GM21717 (cell line): ENCODE data around the gene GNPNAT1.
"Not testable (repeated sequence)": the region's sequence is repeated elsewhere in the genome, so short reads cannot be mapped to it uniquely, and the experiment has no call there.

Source experiments
- ATAC-seq: cut with Tn5 transposase; IDR thresholded peaks from one replicate; pipeline ENCODE4 v1.9.1; 2021; ENCODE audit warnings: mild to moderate bottlenecking, moderate library complexity; ENCODE audit not compliant: unreplicated experiment

Gene GNPNAT1

GRCh38 chr14:52790011-52790755 is 1.2 kb downstream of the GNPNAT1 start:
- no peak for ATAC-seq

- ATAC-seq, result no peak
These were observed 2.3 kb downstream of the GNPNAT1 start for GRCh38 chr14:52789118-52789517.

- no peak for ATAC-seq
These were observed 4.5 kb downstream of the GNPNAT1 start for GRCh38 chr14:52786887-52787286.

GRCh38 chr14:52783206-52783605 is 8.2 kb downstream of the GNPNAT1 start:
- ATAC-seq, result no peak

GRCh38 chr14:52781629-52782028 is 9.8 kb downstream of the GNPNAT1 start:
- no peak for ATAC-seq

DNA sequence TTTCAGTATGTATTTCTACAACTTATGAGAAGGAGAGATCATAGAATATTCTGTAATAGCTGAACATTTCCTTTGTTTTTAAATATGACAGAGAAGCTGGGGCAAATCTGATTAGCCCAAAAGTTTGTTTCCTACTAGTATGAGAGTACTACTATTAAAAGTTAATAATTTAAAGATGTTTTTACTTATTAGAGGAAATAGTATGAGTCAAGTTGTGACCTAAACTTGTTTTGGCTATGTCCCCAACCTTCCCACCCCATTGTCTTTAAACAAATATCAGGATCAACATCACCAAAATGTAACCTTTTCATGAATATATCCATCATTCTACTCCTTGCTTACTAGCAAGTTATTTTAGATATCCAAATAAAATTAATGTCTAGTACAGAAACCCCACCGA is 10.5 kb downstream of the GNPNAT1 start:
- ATAC-seq, result no peak

GRCh38 chr14:52778702-52779101 is 12.7 kb downstream of the GNPNAT1 start:
- ATAC-seq, result no peak

GRCh38 chr14:52776816-52777215 is 14.6 kb downstream of the GNPNAT1 start:
- ATAC-seq, result no peak

- ATAC-seq, result no peak
These were observed 21.5 kb downstream of the GNPNAT1 start for GRCh38 chr14:52769887-52770286.

DNA sequence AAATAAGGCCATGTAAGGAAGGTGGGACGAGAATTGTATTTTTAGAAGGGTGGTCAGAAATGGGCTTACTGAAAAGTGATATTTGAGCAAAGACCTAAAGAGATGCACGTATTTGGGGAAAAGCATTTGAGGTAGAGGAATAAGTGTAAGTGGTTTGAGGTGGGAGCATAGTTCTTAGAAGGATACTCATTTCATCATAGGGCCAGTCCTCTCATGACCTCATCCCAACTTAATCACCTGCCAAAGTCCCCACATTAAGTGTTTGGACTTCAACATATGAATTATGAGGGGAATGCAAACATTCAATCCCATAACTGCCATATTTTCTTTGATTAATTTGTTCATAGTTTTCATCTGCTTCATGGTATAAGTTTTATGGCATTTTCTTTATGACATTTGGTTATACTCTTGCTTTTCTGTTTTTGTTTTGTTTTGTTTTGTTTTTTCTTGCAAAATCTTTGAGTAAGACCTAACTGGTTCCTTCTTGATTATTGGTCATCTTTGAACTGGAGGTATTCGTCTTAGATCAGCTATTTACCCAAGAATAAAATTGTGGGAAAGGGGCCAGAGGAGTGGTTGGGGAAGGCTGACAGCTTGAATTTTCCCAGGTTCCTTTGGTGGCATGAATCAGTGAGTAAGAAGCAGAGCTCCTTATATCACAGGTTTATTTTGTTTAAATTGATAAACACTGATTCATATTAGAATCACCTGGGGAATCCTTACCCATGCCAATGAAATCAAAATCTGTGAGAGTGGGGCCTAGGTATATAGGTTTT is 24.2 kb downstream of the GNPNAT1 start:
- ATAC-seq, result no peak

DNA sequence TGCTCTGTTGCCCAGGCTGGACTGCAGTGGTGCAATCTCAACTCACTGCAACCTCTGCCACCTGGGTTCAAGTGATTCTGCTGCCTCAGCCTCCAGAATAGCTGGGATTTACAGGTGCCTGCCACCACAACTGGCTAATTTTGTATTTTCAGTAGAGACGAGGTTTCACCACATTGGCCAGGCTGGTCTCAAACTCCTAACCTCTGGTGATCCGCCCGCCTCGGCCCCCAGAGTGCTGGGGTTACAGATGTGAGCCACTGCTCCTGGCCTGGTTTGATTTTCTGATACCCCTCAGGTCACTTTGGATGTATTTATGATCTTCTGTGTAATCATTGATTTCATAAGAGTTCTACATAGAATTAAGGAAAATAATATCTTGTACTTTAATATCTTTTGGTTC is 28.5 kb downstream of the GNPNAT1 start:
- ATAC-seq, result not testable (repeated sequence)

GRCh38 chr14:52759145-52759544 is 32.3 kb downstream of the GNPNAT1 start:
- ATAC-seq, result no peak

DNA sequence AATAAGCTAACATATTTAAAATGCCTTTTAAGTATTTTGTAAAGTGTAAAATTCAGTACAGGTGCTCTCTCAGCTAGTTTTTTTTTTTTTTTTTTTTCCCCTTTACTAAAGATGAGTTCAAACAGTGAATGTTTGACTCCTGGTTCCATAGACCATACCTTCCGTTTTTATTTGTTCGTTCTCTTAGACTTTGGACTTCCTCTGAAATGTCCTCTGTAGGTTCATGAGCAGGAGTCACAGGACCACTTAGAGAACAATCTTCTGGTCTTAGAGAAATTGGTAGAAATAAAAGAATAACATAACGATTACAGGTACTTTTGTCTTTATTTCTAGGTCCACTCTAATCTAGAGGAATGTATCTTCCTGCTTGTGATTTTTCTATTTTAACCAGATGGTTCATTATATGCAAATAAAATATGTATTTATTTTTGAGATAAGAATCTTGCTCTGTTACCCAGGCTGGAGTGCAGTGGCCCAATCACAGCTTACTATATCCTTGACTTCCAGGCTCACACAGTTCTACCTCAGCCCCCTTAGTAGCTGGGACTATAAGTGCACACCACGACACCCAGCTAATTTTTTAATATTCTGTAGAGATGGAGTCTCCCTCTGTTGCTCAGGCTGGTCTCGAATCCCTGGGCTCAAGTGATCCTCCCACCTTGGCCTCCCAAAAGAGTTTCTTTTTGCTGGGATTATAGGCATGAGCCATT is 35.6 kb downstream of the GNPNAT1 start:
- no peak for ATAC-seq

DNA sequence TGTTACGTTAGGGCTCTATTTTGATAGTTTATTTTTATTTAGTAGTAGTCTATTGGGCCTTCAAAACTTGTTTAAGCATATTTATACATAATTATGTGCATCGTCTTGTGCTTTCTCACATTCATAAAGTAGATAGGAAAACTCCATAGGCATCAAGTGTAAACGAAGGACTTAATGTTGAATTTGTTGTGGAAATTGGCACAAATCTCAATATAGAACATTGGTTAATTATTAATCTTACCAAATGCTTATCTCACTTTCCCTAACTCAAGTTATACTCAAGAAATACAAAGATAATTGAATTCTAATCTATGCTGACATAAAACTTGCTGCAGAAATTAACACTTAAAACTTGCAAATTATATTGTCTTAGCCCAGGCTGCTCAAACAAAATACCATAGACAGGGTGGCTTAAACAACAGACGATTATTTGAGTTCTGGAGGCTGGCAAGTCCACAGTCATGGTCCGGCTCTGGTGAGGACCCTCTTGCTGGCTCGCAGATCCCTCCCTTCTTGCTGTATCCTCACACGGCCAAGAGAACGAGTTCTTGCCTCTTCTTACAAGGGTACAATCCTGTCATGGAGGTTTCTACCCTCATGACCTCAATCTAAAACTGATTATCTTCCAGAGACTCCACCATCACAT is 42.6 kb downstream of the GNPNAT1 start:
- no peak for ATAC-seq

DNA sequence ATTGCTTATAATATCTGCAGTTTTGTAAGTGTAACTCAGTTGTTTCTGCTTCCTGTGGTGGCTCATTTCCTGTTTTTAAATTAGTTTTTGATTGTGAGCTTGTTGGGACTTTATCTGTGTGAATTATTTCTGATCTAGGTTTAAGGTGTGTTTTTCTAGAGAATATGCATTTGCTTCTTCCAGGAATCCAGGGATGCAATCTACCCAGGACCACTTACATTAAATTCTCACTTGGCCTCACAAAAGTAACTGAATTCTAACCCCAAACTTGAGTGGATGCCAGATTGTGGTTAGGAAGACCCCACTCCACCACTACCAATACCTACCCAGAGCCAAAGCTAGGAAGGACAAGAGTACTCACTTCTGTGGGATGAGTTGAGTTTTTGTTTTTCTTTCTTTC is 49.5 kb downstream of the GNPNAT1 start:
- no peak for ATAC-seq

- ATAC-seq, result no peak
These were observed 50.7 kb downstream of the GNPNAT1 start for GRCh38 chr14:52740751-52741150.

DNA sequence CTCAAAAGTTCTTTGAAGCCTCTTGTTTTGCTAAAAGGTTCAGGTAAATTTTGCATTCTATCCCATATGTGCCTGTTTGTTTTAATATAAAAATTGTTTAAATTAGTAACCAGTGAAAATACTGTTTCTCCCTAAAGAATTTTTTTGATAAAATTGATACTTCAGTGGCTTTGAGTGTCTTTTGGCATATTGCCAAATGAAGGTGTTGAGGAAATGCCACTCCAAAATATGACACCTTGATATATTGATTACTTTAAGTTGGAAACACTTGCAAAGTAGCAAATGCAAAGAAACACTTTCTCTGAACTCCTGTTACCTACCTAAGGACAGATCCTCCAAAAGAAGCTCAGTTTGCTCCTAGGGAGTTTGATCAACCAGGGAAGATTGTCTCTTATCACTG is 53.0 kb downstream of the GNPNAT1 start:
- no peak for ATAC-seq

- no peak for ATAC-seq
These were observed 55.4 kb downstream of the GNPNAT1 start for GRCh38 chr14:52735921-52736489.

GRCh38 chr14:52733824-52734223 is 57.6 kb downstream of the GNPNAT1 start:
- ATAC-seq, result no peak

DNA sequence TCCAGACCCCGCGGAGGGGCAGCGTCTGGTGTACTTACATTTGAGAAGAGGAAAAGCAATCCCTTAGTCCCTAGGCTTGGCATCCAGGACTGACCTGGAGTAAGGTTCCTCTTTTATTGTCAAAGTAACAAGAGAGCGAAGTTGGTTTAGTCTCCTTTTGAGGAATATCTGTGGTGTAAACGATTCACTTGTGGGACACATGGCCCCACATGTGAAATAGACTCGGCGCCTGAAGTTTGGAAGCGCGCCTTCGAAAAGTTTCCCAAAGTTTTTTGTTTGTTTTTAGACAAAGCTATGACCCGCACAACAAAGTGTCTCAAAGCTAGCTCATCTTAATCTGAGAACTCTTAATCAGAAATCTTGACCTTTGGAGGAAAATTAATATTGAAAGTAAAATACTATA is 60.7 kb downstream of the GNPNAT1 start:
- no peak for ATAC-seq
